Caco-2 (cell line): ENCODE measurements around the gene TRAPPC3. TPM values are rescaled to one million over a fixed set of nuclear protein-coding genes. Genes with fewer than 3 reads are reported as not detected.

ENCODE experiments used
- BruUV-seq: library from RNA; stranded (reverse); fragments of 400-500 nt; replicated peaks from 2 replicates; lab custom pipeline; 2021; lab: Mats Ljungman, UMichigan
- CTCF ChIA-PET: fragments of 300-600 bp; sonication (Branson Sonifier 250); formaldehyde crosslinking; loops from one replicate; lab custom pipeline; 2022; ENCODE audit warnings: antibody characterized with exemption; lab: Charles Lee
- POLR2A ChIA-PET: fragments of 300-600 bp; sonication (Branson Sonifier 250); formaldehyde crosslinking; loops from one replicate; lab custom pipeline; 2022; ENCODE audit warnings: antibody characterized with exemption; lab: Charles Lee
- DNase-seq, 2 experiments: peaks; one replicate each; pipeline versions ENCODE4 v3.0.0 to v3.0.0-alpha.2; 2020 to 2022
- H3K27me3 ChIP-seq: replicated peaks from 2 replicates; pipeline ENCODE4 v1.6.0; 2011; ENCODE audit warnings: low read length; ENCODE audit not compliant: control insufficient read depth, insufficient read depth
- H3K36me3 ChIP-seq: 2 replicates; pipeline ENCODE4 v1.5.1; 2011; ENCODE audit warnings: low read length; ENCODE audit not compliant: control insufficient read depth, insufficient read depth
- H3K4me1 ChIP-seq: fragments of 250-450 bp; sonication (Bioruptor Pico); 2 replicates; pipeline ENCODE4 v1.5.1; 2020; ENCODE audit warnings: mild to moderate bottlenecking
- H3K4me3 ChIP-seq: 2 replicates; pipeline ENCODE4 v1.5.1; 2011; ENCODE audit warnings: low read depth, mild to moderate bottlenecking, control low read depth, low read length
- H3K9me3 ChIP-seq: fragments of 250-450 bp; sonication (Bioruptor Pico); 2 replicates; pipeline ENCODE4 v1.5.1; 2020; ENCODE audit warnings: mild to moderate bottlenecking, moderate library complexity
- H3K27ac Mint-ChIP-seq: one replicate; pipeline ENCODE4 v1.8.0; 2022; ENCODE audit warnings: mixed read lengths; ENCODE audit not compliant: unreplicated experiment
- H3K27me3 Mint-ChIP-seq: one replicate; pipeline ENCODE4 v1.8.0; 2022; ENCODE audit warnings: mixed read lengths; ENCODE audit not compliant: insufficient read depth, unreplicated experiment
- H3K36me3 Mint-ChIP-seq: one replicate; pipeline ENCODE4 v1.8.0; 2022; ENCODE audit warnings: mild to moderate bottlenecking, mixed read lengths; ENCODE audit not compliant: insufficient read depth, unreplicated experiment
- H3K4me1 Mint-ChIP-seq: one replicate; pipeline ENCODE4 v1.8.0; 2022; ENCODE audit warnings: low read depth, mixed read lengths; ENCODE audit not compliant: unreplicated experiment
- H3K4me3 Mint-ChIP-seq: one replicate; pipeline ENCODE4 v1.8.0; 2022; ENCODE audit warnings: mild to moderate bottlenecking, moderate library complexity, mixed read lengths; ENCODE audit not compliant: unreplicated experiment
- H3K9me3 Mint-ChIP-seq: one replicate; pipeline ENCODE4 v1.8.0; 2022; ENCODE audit warnings: mixed read lengths; ENCODE audit not compliant: unreplicated experiment
- intact Hi-C: fragments of 100-400 bp; cut with micrococcal nuclease; formaldehyde crosslinking; loops from one replicate; pipeline ENCODE4 v1.10.0; 2022; ENCODE audit not compliant: unreplicated experiment
- total RNA-seq: library from RNA; stranded (reverse); gene quantifications from 2 replicates; pipeline ENCODE4 v1.2.3, GENCODE V29; 2022
- TF ChIP-seq, protein P1 (sequence below), 2 experiments: fragments of 200-600 bp in 1 of 2; IDR thresholded peaks; 1 replicate in 1 of 2; 2 replicates in 1 of 2; pipeline versions ENCODE4 v1.5.1 to v1.8.0; 2011 to 2022; ENCODE audit warnings: antibody characterized with exemption in 1 of 2, control low read depth in 1 of 2, inconsistent platforms in 1 of 2, low read depth in 1 of 2, low read length in 1 of 2, mild to moderate bottlenecking in 1 of 2, moderate library complexity in 1 of 2; ENCODE audit not compliant: insufficient read depth in 1 of 2, severe bottlenecking in 1 of 2, unreplicated experiment in 1 of 2

The TRAPPC3 gene
- total RNA-seq, 1 experiment from 2014 or later: 35.4 TPM

DNA sequence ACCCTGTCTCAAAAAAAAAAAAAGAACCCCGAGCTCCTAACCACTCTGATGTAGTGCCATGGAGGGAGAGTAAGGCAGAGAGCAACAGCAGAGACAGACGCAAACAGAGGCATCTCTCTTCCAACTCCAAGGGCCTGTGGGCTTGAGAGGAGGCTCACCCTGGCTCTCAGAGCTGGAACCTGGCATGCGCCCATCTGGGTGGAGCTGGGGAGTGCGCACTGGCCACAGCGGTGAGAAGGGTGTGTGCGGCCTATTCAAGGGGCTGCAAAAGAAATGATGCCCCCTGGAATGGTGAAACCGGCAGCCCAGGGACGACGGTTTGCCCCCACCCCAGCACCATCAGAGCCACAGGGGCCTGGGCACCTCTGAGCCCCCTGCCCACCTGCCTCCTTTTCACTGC is 41.9 kb downstream of the TRAPPC3 start:
- no peak overlapping the region for H3K4me3 ChIP-seq
- Mint-ChIP-seq H3K4me3 (no peak overlapping the region), H3K9me3 (no peaks in the 10 kb centered on the region), H3K27me3 (no peaks in the 10 kb centered on the region), H3K27ac (no peak overlapping the region), H3K4me1 (no peaks in the 10 kb centered on the region), H3K36me3 (no peaks in the 10 kb centered on the region)
- H3K27me3 ChIP-seq: no peaks in the 10 kb centered on the region
- ChIA-PET CTCF (no interaction called here), POLR2A (no interaction called here)
- no peaks in the 10 kb centered on the region for H3K9me3 ChIP-seq
- TF ChIP-seq, protein P1, sequence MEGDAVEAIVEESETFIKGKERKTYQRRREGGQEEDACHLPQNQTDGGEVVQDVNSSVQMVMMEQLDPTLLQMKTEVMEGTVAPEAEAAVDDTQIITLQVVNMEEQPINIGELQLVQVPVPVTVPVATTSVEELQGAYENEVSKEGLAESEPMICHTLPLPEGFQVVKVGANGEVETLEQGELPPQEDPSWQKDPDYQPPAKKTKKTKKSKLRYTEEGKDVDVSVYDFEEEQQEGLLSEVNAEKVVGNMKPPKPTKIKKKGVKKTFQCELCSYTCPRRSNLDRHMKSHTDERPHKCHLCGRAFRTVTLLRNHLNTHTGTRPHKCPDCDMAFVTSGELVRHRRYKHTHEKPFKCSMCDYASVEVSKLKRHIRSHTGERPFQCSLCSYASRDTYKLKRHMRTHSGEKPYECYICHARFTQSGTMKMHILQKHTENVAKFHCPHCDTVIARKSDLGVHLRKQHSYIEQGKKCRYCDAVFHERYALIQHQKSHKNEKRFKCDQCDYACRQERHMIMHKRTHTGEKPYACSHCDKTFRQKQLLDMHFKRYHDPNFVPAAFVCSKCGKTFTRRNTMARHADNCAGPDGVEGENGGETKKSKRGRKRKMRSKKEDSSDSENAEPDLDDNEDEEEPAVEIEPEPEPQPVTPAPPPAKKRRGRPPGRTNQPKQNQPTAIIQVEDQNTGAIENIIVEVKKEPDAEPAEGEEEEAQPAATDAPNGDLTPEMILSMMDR (IDR thresholded peaks at IDR 0.05; ENCODE audit: insufficient read depth in 1 of 2, low read depth in 1 of 2, low read length in 1 of 2, severe bottlenecking in 1 of 2, unreplicated experiment in 1 of 2): no peak
- intact Hi-C loops: no loop called here
- no peaks in the 10 kb centered on the region for H3K36me3 ChIP-seq
- BruUV-seq: no TSS peak
- H3K4me1 ChIP-seq: no peaks in the 10 kb centered on the region
- DNase-seq: no peak

DNA sequence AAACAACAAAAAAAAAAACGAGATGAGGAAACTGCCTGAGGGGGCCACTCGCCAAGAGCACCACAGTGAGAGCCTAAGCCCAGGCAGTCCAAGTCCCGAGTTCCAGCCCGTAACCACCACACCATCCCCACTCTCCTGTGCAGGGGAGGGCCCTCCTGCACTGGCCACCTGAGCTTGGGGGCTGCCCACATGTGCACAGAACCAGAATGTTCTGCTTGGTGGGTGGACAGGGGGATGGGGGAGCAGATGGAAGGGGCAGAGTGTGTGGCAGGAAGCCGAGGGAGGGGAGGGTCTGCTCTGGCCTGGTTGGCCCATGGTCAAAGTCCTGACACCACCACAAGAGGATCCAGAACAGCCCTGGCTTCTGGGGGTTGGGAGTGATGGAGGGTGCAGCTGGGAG is 43.0 kb downstream of the TRAPPC3 start:
- Mint-ChIP-seq H3K27ac (no peak overlapping the region), H3K4me3 (no peak overlapping the region), H3K9me3 (no peaks in the 10 kb centered on the region), H3K4me1 (no peaks in the 10 kb centered on the region), H3K36me3 (no peaks in the 10 kb centered on the region), H3K27me3 (no peaks in the 10 kb centered on the region)
- H3K9me3 ChIP-seq: no peaks in the 10 kb centered on the region
- CTCF ChIA-PET: no interaction called here
- DNase-seq: no peak
- POLR2A ChIA-PET: no interaction called here
- BruUV-seq: no TSS peak
- H3K4me1 ChIP-seq: no peaks in the 10 kb centered on the region
- TF ChIP-seq, protein P1 (IDR thresholded peaks at IDR 0.05; ENCODE audit: insufficient read depth in 1 of 2, low read depth in 1 of 2, low read length in 1 of 2, severe bottlenecking in 1 of 2, unreplicated experiment in 1 of 2): no peak
- H3K4me3 ChIP-seq: no peak overlapping the region
- intact Hi-C loops: no loop called here
- H3K27me3 ChIP-seq: no peaks in the 10 kb centered on the region
- no peaks in the 10 kb centered on the region for H3K36me3 ChIP-seq

DNA sequence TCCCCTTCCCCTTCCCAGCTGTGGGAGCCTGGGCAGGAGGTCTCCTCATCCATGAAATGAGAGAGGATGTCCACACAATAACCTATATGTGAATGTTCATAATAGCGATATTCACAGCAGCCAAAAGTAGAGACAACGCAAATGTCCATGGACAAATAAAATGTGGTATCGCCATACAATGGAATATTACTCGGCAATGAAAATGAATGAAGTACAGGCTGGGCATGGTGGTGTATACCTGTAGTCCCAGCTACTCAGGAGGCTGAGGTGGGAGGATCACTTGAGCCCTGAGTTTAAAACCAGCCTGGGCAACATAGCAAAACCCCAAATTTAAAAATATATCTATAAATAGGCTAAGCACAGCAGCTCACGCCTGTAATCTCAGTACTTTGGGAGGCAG is 47.7 kb downstream of the TRAPPC3 start:
- intact Hi-C loops: no loop called here
- Histone ChIP-seq H3K9me3 (no peaks in the 10 kb centered on the region), H3K4me1 (no peaks in the 10 kb centered on the region), H3K36me3 (no peaks in the 10 kb centered on the region), H3K27me3 (no peaks in the 10 kb centered on the region), H3K4me3 (no peak overlapping the region)
- no peaks in the 10 kb centered on the region for H3K4me1 Mint-ChIP-seq
- CTCF ChIA-PET: no interaction called here
- H3K9me3 Mint-ChIP-seq: no peaks in the 10 kb centered on the region
- H3K27ac Mint-ChIP-seq: no peak overlapping the region
- TF ChIP-seq, protein P1 (IDR thresholded peaks at IDR 0.05; ENCODE audit: insufficient read depth in 1 of 2, low read depth in 1 of 2, low read length in 1 of 2, severe bottlenecking in 1 of 2, unreplicated experiment in 1 of 2): no peak
- no peak for DNase-seq
- BruUV-seq: no TSS peak
- no peaks in the 10 kb centered on the region for H3K36me3 Mint-ChIP-seq
- no peak overlapping the region for H3K4me3 Mint-ChIP-seq
- POLR2A ChIA-PET: no interaction called here
- H3K27me3 Mint-ChIP-seq: no peaks in the 10 kb centered on the region
